Endodermal cell (in vitro differentiated cells): Measurements from ENCODE around the gene LYRM2. TPM values are rescaled to one million over a fixed set of nuclear protein-coding genes. Genes with fewer than 3 reads are reported as not detected.

Experiments
- DNase-seq: peaks from one replicate; pipeline ENCODE4 v3.0.0-alpha.2; 2017
- H3K27ac ChIP-seq: 2 replicates; pipeline ENCODE4 v1.5.1; 2013; ENCODE audit warnings: mild to moderate bottlenecking, low read depth, low read length, moderate library complexity
- H3K27me3 ChIP-seq: 2 replicates; pipeline ENCODE4 v1.6.1; 2013; ENCODE audit warnings: mild to moderate bottlenecking, low read length, moderate library complexity; ENCODE audit not compliant: insufficient read depth, control insufficient read depth, poor library complexity, severe bottlenecking
- H3K36me3 ChIP-seq: 2 replicates; pipeline ENCODE4 v1.7.0; 2013; ENCODE audit warnings: mild to moderate bottlenecking, low read length, moderate library complexity; ENCODE audit not compliant: control insufficient read depth, insufficient read depth
- H3K4me1 ChIP-seq: one replicate; pipeline ENCODE4 v1.7.0; 2013; ENCODE audit warnings: low read length; ENCODE audit not compliant: control insufficient read depth, insufficient read depth
- H3K4me3 ChIP-seq: 2 replicates; pipeline ENCODE4 v1.5.1; 2013; ENCODE audit warnings: mild to moderate bottlenecking, low read length, moderate library complexity
- H3K9ac ChIP-seq: 2 replicates; pipeline ENCODE4 v1.6.1; 2013; ENCODE audit warnings: mild to moderate bottlenecking, low read length, moderate library complexity; ENCODE audit not compliant: poor library complexity, severe bottlenecking; ENCODE audit errors: extremely low read depth
- H3K9me3 ChIP-seq: 2 replicates; pipeline ENCODE4 v1.6.1; 2013; ENCODE audit warnings: mild to moderate bottlenecking, low read length, moderate library complexity; ENCODE audit not compliant: control insufficient read depth
- H3K27ac Mint-ChIP-seq: 2 replicates; pipeline ENCODE4 v1.8.0; 2020; ENCODE audit warnings: mixed read lengths
- H3K27me3 Mint-ChIP-seq: 2 replicates; pipeline ENCODE4 v1.8.0; 2021; ENCODE audit warnings: mild to moderate bottlenecking, mixed read lengths; ENCODE audit not compliant: insufficient read depth
- H3K36me3 Mint-ChIP-seq: 2 replicates; pipeline ENCODE4 v1.8.0; 2020; ENCODE audit warnings: low read depth, mixed read lengths
- H3K4me1 Mint-ChIP-seq: 2 replicates; pipeline ENCODE4 v1.8.0; 2020; ENCODE audit warnings: mixed read lengths
- H3K4me3 Mint-ChIP-seq: 2 replicates; pipeline ENCODE4 v1.8.0; 2020; ENCODE audit warnings: mild to moderate bottlenecking, moderate library complexity, mixed read lengths
- H3K9me3 Mint-ChIP-seq: 2 replicates; pipeline ENCODE4 v1.8.0; 2020; ENCODE audit warnings: mild to moderate bottlenecking, mixed read lengths
- CTCF ChIP-seq: fragments of 200-600 bp; sonication (generic); conservative IDR thresholded peaks from 2 replicates; pipeline ENCODE4 v1.5.0; 2021; ENCODE audit warnings: antibody characterized with exemption, mild to moderate bottlenecking
- WGBS, 2 experiments: methylation state at CpG; one replicate each; pipeline versions ENCODE4 v1.1.5 to v1.1.7; 2013; ENCODE audit warnings: missing lambda C conversion rate in 2 of 2, mixed read lengths in 1 of 2; ENCODE audit not compliant: insufficient coverage in 1 of 2, insufficient read length in 1 of 2; 5-methylcytosine and 5-hydroxymethylcytosine counted together
- total RNA-seq, 2 donors: library from RNA; stranded (reverse); fragmentation: NEBNext Ultra II Directional in 1 of 2; extraction: Animal tissue kit (Norgen Biotek cat#: 25700) in 1 of 2; gene quantifications; 2 replicates in 1 of 2; 3 replicates in 1 of 2; pipeline ENCODE4 v1.2.1, GENCODE V29; 2021

The LYRM2 gene
- total RNA-seq, 2 donors from 2014 or later: 20.4 to 21.9 TPM

DNA sequence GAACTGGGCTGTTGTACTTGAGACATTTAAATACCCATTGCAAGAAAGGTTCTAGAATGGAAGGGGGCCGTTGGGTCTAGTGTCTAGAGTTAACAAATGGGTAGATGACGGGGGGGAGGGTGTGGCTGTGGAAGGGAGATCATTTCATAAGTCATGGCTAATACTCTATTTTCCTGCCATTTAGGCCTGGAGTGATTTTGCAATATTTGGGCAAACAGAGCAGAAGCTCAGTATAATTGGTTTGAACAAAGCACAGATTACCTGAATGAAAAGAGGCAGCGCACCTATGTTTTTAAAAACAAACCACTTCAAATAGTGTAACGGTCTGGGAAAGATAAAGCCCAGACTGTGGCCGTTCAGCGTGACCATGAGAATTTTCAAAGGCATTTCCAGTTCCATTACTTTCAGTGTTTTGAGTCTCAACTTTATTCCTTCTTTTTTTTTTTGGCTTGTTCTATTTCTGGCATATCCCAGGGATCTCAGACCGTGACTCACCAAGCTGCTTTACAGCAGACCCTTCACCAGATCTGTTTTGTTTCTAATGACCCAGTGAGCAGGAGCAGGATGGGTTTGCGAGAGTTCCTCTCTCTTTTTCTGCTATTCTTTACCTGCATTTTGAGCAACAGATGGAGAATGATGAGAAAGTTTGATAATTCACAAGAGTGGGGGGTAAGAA lies 73.7 kb downstream of the LYRM2 start:
- Histone ChIP-seq H3K4me1 (peaks cover 7% of the 10 kb centered on the region), H3K36me3 (peaks cover 41% of the 10 kb centered on the region), H3K9me3 (no peaks in the 10 kb centered on the region), H3K27ac (no peak overlapping the region), H3K9ac (no peak overlapping the region), H3K4me3 (no peak overlapping the region), H3K27me3 (no peaks in the 10 kb centered on the region)
- Mint-ChIP-seq H3K9me3 (no peaks in the 10 kb centered on the region), H3K27ac (no peak overlapping the region), H3K4me3 (no peak overlapping the region), H3K4me1 (peaks cover 22% of the 10 kb centered on the region), H3K27me3 (no peaks in the 10 kb centered on the region), H3K36me3 (peaks cover 25% of the 10 kb centered on the region)
- no peak for TF ChIP-seq CTCF
- DNase-seq: no peak
- WGBS, 2 experiments: 95% methylated on average over 5 to 8 of the region's 8 CpGs

DNA sequence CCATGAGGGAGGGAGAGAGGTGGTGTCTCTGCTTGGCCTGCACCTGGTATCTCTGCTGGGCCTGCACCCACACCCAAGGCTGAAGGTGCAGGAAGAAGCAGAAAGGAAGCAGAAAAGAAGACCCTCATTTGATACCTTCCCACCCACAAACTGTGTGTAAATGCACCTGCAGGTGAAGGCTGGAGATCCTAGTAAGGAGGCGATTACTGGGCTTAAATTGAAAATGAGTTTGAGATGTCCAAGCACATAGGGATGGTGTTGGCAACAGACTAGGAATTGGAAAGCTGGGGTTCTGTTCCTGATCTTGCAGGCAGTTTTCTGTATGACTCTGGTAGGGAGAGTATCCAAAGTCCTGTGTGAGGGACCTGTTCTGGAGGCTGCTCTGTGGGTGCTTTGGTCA lies 74.7 kb downstream of the LYRM2 start:
- H3K9me3 ChIP-seq: no peaks in the 10 kb centered on the region
- H3K4me1 Mint-ChIP-seq: peaks cover 22% of the 10 kb centered on the region
- H3K4me1 ChIP-seq: peaks cover 7% of the 10 kb centered on the region
- no peaks in the 10 kb centered on the region for H3K27me3 Mint-ChIP-seq
- 94% methylated on average over 1 of the region's 1 CpG; no CpG with 5 or more reads in 1 of the 2 experiments for WGBS, 2 experiments
- no peak overlapping the region for H3K4me3 Mint-ChIP-seq
- H3K36me3 Mint-ChIP-seq: peaks cover 22% of the 10 kb centered on the region
- H3K9me3 Mint-ChIP-seq: peaks cover 3% of the 10 kb centered on the region
- H3K9ac ChIP-seq: no peak overlapping the region
- no peak for DNase-seq
- H3K27ac ChIP-seq: no peak overlapping the region
- no peaks in the 10 kb centered on the region for H3K27me3 ChIP-seq
- H3K36me3 ChIP-seq: peaks cover 37% of the 10 kb centered on the region
- H3K27ac Mint-ChIP-seq: no peak overlapping the region
- no peak overlapping the region for H3K4me3 ChIP-seq
- no peak for TF ChIP-seq CTCF

- no peak for DNase-seq
- H3K36me3 Mint-ChIP-seq: peaks cover 24% of the 10 kb centered on the region
- WGBS, 2 experiments: 74 to 80% methylated on average over 18 to 21 of the region's 21 CpGs
- no peak overlapping the region for H3K4me3 ChIP-seq
- peaks cover 7% of the 10 kb centered on the region for H3K4me1 ChIP-seq
- peaks cover 27% of the 10 kb centered on the region for H3K36me3 ChIP-seq
- H3K27ac Mint-ChIP-seq: no peak overlapping the region
- H3K4me1 Mint-ChIP-seq: peaks cover 15% of the 10 kb centered on the region
- no peaks in the 10 kb centered on the region for H3K27me3 ChIP-seq
- peaks cover 16% of the 10 kb centered on the region for H3K9me3 Mint-ChIP-seq
- peak overlapping the region; percentile 75 for H3K27ac ChIP-seq
- H3K9ac ChIP-seq: no peak overlapping the region
- no peak for TF ChIP-seq CTCF
- H3K9me3 ChIP-seq: peaks cover 15% of the 10 kb centered on the region
- H3K27me3 Mint-ChIP-seq: no peaks in the 10 kb centered on the region
- H3K4me3 Mint-ChIP-seq: no peak overlapping the region
These were observed 76.2 kb downstream of the LYRM2 start for GRCh38 chr6:89562093-89562973.
